Measurements from ENCODE around the gene UBR4.

The UBR4 gene

GRCh38 chr1:19096990-19097389 is 113.1 kb downstream of the UBR4 start:
- no peaks in the 10 kb centered on the region for H3K27me3 ChIP-seq
- H3K9me3 ChIP-seq, result no peaks in the 10 kb centered on the region
- H3K36me3 ChIP-seq, result peaks cover 37% of the 10 kb centered on the region
- TF ChIP-seq, protein P1, sequence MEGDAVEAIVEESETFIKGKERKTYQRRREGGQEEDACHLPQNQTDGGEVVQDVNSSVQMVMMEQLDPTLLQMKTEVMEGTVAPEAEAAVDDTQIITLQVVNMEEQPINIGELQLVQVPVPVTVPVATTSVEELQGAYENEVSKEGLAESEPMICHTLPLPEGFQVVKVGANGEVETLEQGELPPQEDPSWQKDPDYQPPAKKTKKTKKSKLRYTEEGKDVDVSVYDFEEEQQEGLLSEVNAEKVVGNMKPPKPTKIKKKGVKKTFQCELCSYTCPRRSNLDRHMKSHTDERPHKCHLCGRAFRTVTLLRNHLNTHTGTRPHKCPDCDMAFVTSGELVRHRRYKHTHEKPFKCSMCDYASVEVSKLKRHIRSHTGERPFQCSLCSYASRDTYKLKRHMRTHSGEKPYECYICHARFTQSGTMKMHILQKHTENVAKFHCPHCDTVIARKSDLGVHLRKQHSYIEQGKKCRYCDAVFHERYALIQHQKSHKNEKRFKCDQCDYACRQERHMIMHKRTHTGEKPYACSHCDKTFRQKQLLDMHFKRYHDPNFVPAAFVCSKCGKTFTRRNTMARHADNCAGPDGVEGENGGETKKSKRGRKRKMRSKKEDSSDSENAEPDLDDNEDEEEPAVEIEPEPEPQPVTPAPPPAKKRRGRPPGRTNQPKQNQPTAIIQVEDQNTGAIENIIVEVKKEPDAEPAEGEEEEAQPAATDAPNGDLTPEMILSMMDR (IDR thresholded peaks at IDR 0.05; ENCODE audit: low read depth, low read length), result no peak
- no peak for DNase-seq
- H3K4me1 ChIP-seq, result no peaks in the 10 kb centered on the region
- no peak overlapping the region for H3K4me3 ChIP-seq (ENCODE audit: low read depth, low read length)

GRCh38 chr1:19096036-19096833 is 113.8 kb downstream of the UBR4 start:
- Histone ChIP-seq H3K9me3 (no peaks in the 10 kb centered on the region), H3K36me3 (peaks cover 35% of the 10 kb centered on the region), H3K4me3 (ENCODE audit: low read depth, low read length) (no peak overlapping the region), H3K4me1 (no peaks in the 10 kb centered on the region), H3K27me3 (no peaks in the 10 kb centered on the region)
- TF ChIP-seq, protein P1 (IDR thresholded peaks at IDR 0.05; ENCODE audit: low read depth, low read length), result peak; percentile 23
- DNase-seq, result peak; percentile 13

DNA sequence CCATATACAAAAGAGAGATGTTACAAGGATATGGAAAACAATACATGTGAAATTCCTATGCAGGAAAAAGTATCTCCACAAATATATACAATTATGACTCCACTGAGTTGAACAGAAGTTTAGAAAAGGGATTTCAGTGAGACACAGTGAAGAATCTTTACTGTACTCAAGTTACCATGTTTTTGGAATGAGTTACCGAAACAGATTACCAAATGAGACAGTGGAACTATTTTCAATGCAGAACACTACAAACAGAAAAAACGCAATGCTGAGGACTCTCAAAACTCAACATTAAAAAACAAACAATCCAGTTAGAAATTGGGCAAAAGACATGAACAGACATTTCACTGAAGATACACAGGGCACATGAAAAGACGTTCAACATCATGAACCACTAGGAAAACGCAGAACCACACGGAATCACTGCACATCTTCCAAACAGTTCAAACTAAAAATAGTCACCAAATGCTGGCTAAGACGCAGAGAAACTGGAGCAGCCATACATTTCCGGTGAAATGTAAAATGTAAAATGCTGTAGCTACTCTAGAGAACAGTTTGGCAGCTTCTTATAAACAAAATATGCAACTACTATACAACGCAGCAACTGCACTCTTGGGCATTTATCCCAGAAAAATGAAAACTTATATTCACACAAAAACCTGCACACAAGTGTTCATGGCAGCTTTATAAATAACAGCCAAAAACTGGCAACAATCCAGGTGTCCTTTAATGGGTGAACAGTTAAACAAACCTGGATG is 118.7 kb downstream of the UBR4 start:
- H3K36me3 ChIP-seq, result peaks cover 33% of the 10 kb centered on the region

DNA sequence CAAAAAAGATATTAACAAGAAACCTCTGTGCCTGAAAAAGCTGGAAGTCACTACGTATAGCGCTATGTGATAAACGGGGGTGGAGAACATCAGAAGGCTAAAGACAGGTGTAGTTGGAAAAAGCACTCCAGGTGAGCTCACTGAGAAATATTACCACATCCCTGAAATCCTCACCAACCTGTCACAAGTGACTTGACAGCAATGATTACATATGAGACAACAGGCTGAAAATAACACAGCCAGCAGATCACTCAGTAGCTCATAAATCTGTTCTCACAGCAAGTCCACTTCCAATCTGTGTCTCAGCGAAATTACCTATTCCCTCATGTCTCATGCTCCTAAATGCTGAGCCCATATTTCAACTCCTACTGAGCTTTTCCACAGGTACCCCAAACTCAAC is 120.5 kb downstream of the UBR4 start:
- H3K9me3 ChIP-seq, result no peaks in the 10 kb centered on the region
- H3K27me3 ChIP-seq, result no peaks in the 10 kb centered on the region
- TF ChIP-seq, protein P1 (IDR thresholded peaks at IDR 0.05; ENCODE audit: low read depth, low read length), result no peak
- no peak overlapping the region for H3K4me3 ChIP-seq (ENCODE audit: low read depth, low read length)
- H3K4me1 ChIP-seq, result no peaks in the 10 kb centered on the region
- H3K36me3 ChIP-seq, result peaks cover 25% of the 10 kb centered on the region
- no peak for DNase-seq

More for the DNA sequence above, 118.7 kb downstream of the UBR4 start:
- no peak for DNase-seq
- Histone ChIP-seq H3K9me3 (no peaks in the 10 kb centered on the region), H3K4me3 (ENCODE audit: low read depth, low read length) (no peak overlapping the region), H3K27me3 (no peaks in the 10 kb centered on the region), H3K4me1 (no peaks in the 10 kb centered on the region)
- TF ChIP-seq, protein P1 (IDR thresholded peaks at IDR 0.05; ENCODE audit: low read depth, low read length), result no peak

DNA sequence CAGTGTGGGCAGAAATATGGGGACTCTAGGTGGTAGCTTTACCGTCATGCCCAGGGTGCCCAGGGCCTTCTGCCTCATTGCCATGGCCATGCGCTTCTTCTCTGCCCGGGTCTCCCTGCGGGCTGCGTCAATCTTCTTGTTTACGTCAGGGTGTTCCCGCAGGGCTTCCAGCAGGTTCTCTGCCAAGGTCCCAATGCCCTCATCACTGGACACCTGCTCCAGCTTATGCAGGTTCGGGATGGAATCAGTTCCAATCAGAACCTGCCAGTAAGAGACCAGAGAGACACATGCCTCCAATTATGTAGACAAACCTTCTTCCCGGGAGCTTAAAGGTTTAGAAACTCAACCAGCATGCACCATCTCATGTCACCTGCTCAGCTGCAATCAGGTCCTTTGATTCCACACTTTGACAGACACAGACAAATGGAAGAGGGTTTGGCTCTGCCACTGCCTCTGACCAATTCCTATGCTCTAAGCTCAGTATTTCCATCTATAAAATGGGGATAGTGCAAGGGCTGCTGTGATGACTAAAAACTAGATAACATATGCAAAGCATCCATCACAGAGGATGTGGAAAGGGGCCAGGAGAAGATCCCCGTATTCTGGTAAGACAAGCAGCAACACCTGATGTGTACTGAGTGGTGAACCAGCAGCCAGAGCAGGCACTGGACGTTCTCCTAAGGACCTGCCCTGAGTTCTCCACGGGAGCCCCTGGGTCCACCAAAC is 121.2 kb downstream of the UBR4 start:
- TF ChIP-seq, protein P1 (IDR thresholded peaks at IDR 0.05; ENCODE audit: low read depth, low read length), result no peak
- Histone ChIP-seq H3K9me3 (no peaks in the 10 kb centered on the region), H3K4me1 (no peaks in the 10 kb centered on the region), H3K4me3 (ENCODE audit: low read depth, low read length) (no peak overlapping the region), H3K36me3 (peaks cover 26% of the 10 kb centered on the region), H3K27me3 (no peaks in the 10 kb centered on the region)
- DNase-seq, result no peak
